Esophagus muscularis mucosa (tissue), 3 donors: ENCODE measurements around the gene RTN3.

Experiments
- POLR2AphosphoS5 ChIP-seq, 2 donors: sonication (generic); formaldehyde crosslinking; IDR thresholded peaks; one replicate each; pipeline ENCODE4 v1.6.1; 2017; ENCODE audit warnings: antibody characterized with exemption in 2 of 2
- TF ChIP-seq, protein P1 (sequence below), 3 experiments: fragments of 200-600 bp in 2 of 3; fragments of 450-650 bp in 1 of 3; sonication (generic) in 2 of 3; IDR thresholded peaks; one replicate each; pipeline ENCODE4 v1.5.1; 2017 to 2019; ENCODE audit warnings: antibody characterized with exemption in 3 of 3, mild to moderate bottlenecking in 2 of 3, moderate library complexity in 1 of 3

DNA sequence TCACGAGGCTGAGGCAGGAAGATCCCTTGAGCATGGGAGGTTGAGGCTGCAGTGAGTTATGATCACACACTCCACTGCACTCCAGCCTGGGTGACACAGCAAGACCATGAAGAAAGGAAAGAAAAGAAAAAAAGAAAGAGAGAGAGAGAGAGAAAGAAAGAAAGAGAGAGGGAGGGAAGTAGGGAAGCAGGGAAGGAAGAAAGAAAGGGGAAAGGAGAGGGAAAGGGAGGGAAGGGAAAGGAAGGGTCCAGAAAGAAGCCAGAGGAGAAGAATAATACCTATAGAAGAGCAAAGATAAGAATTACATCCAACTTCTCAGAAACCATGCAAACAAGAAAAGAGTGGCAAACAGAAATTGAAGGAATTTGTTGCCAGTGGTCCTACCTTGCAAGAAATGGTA, 104.5 kb downstream of the RTN3 start:
- TF ChIP-seq, protein P1, sequence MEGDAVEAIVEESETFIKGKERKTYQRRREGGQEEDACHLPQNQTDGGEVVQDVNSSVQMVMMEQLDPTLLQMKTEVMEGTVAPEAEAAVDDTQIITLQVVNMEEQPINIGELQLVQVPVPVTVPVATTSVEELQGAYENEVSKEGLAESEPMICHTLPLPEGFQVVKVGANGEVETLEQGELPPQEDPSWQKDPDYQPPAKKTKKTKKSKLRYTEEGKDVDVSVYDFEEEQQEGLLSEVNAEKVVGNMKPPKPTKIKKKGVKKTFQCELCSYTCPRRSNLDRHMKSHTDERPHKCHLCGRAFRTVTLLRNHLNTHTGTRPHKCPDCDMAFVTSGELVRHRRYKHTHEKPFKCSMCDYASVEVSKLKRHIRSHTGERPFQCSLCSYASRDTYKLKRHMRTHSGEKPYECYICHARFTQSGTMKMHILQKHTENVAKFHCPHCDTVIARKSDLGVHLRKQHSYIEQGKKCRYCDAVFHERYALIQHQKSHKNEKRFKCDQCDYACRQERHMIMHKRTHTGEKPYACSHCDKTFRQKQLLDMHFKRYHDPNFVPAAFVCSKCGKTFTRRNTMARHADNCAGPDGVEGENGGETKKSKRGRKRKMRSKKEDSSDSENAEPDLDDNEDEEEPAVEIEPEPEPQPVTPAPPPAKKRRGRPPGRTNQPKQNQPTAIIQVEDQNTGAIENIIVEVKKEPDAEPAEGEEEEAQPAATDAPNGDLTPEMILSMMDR (IDR thresholded peaks at IDR 0.05): no peak
- no peak for TF ChIP-seq POLR2AphosphoS5 (IDR thresholded peaks at IDR 0.05)
